GM19099 (cell line): ENCODE results near the gene DFFA.

Experiments used
- POLR2A ChIP-seq: IDR thresholded peaks from 3 replicates; pipeline ENCODE4 v1.6.1; 2011; ENCODE audit warnings: low read depth; ENCODE audit not compliant: insufficient read length; ENCODE audit errors: extremely low read depth

The DFFA gene

DNA sequence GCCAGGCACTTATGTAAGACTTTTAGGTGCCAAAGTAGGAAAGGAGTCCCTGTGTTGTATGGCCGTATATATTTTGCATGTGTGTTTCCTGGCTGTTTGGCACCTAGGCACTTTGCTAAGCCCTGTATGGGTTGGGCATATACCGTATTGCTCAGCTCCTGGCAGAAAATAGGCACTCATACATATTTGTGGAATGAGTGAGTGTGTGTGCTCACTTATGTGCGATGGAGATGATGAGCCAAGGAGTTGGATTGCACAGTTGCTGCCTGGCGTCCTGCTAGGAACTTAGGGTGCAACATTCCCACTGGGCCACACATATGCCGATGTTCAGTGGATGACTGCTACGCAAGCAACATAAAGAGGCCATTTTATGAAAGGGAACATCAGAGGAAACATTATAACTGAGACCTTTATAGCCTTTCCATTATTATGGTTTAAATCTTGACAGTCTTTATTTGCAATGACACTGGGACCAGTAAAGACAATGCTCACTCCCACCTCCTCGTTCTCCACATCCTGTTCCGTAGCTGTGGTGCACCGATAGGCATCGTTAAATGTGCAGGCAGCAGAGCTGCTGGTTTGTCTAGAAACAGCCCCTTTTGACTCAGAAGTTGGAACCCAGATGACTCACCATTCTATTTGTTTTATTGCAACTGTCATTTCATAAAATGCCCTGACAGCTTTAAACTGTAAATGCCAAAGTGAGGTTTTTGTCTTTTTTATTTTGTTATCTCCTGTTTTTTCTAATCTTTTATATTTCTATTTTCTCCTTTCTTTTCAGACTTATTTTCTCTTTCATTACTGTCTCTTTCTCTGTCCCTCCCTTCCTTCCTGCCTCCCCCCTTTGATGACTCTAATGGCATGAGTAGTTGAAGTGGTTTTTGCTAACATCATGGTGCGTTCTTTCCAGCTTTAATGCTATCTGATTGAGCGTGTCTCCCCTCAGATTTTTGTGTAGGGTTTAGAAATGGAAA lies 38.5 kb upstream of the DFFA start:
- TF ChIP-seq POLR2A: no peak

DNA sequence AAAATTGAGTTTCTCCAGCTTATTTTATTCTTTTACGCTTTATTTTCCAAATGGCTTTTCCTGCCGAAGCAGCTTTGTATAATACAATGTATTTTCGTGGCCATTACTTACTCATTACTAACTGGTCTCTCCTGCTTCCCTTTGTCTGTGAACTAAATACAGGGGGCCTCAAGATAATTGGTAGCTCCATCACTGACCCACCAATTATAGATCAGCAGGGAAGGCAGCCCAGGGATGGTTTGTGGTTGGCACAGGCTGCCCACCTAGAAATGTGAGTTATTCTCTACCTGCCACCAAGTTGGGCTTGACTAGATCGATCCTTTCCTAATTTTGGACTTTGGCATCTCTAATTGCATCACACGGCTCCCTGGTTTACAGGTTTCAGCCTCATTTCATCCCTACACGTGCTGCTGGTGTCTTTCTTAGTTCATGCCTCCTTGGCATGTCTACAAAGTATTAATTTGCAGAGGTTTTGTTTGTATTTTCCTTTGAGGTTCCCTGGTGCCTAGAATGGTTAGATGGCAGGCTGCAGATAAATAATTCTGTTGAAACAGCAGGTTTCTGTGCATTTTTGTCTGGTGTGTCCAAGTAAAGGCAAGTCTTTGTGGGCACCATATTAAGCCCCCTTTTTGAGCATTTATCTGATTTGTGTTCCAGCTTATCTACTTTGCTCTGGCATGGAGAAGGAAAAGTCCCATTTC lies 37.6 kb upstream of the DFFA start:
- no peak for TF ChIP-seq POLR2A

- no peak for TF ChIP-seq POLR2A
These were observed 36.2 kb upstream of the DFFA start for GRCh38 chr1:10508511-10508951.

GRCh38 chr1:10507111-10507879 lies 35.0 kb upstream of the DFFA start:
- no peak for TF ChIP-seq POLR2A

DNA sequence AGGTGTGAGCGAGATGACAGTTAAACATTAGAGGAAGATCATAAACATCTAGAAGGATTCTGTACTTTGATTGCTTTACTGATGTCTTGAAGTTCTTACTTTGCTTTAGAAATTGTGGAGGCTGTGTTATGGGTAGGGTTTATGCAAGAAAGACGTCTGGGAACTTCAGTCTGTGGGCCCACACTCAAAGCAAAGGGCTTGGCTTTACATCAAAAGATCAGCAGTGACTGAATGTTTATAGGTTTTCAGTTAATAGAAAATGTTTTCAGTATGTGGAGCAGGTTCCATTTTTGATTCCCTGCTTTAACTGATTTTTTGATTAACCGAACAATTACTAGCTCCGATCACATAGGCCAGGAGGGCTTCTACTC lies 34.3 kb upstream of the DFFA start:
- TF ChIP-seq POLR2A: no peak

DNA sequence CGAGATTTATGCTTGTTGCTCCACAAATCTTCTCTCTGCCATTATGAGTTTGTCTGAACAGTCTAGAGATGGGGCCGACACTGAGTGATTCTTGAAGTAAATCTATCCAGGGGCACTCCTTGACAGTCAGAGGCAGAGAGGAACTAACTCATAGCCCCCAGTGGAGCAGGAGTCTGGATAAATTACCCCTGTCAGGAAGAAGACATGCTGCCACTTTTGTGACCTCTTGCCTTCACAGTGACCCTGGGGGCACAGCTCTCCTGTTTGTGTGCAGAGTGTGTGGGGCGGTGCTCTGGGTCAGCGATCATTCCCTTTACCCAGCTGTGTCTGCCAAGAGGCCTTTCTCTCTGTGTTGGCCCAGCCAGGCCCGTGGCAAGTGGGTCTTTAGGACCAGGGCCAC lies 31.9 kb upstream of the DFFA start:
- TF ChIP-seq POLR2A: no peak

DNA sequence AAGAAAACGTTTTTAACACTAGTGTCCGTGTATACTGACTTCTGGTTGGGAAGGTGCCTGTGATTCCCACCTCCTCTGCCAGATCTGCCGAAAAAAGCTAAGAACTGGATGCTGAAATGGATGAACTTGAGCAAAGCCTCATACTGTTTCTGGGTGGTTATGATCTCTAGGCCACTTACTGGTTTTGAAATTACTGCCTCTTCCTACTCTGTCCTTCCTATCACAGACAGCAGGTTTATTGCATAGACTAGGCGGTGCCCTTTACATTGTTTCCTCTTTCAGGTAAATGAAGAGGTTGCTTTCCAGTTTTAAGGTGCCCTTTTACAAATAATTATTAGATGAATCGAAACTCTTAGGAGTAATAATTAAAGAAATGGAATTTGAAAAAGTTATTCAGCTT lies 29.9 kb upstream of the DFFA start:
- no peak for TF ChIP-seq POLR2A

- TF ChIP-seq POLR2A: no peak
These were observed 25.9 kb upstream of the DFFA start for GRCh38 chr1:10498231-10498630.

DNA sequence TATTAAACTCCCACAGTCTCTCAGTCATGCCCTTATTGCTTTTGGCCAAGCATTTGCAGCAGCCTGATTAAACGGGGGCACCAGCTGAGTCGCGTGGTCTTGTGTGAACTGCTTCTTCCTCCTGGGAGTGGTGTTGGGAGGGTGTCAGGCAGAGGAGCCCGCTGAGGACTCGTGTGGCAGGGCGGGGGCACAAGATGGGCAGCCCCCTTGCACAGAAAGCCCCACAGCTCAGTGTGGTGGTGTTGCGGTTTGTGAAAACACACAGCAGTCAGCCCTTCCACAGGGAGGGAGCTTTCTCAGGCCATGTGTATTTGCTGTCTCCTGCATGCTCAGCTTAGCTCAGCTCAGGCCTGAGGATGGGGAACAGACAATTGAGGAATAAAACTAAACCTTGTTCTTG lies 24.8 kb upstream of the DFFA start:
- TF ChIP-seq POLR2A: no peak

- no peak for TF ChIP-seq POLR2A
These were observed 23.6 kb upstream of the DFFA start for GRCh38 chr1:10495952-10496351.

DNA sequence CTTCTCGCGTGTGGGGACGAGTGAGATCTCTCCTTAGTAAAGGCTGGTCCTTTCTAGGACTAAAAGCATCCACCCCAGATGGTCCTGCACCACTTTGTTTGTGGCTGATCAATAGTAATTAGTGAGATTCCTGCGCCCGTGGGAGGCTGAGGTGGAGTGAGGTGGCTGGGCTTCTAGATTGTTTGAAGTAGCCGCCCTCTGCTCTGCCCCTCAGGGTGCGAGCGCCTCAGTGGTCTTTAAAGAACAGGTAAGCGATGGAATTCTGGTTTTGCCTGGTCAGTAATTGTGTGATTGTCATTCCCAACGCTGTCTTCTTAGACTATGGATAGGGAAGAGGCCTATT lies 23.1 kb upstream of the DFFA start:
- no peak for TF ChIP-seq POLR2A

DNA sequence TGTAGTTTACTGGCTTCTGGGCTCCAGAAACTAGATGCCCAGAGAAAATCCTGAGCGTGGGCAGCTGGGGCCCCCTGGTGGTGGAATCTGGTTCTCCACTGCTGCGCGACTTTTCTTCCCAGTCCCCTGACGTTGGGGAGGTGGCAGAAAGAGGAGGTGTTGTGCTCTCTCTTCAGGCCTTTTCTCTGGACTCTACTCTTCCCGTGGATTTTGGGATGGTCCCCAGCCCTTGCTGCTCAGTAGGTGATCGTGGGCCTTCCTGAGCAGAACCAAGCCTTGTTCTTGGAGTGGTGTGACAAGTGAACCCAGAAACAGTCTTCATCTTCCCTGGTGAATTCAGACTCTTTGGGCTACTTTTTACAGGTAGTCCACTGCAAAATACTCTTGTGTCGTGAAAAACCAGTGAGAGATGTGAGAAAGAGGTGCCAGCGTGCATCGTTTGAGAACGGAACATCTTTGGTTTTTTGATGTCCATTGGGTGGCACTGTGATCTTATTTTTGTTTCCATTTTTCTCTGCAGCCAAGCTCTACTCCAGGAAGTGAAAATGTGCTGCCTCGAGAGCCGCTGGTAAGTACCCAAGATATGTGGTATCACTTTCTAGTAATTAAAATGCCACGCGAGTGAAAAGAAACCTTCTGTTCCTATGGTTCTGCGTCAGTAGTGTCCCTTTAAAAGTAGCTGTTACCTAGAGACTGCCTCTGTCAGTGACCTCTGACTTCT lies 22.6 kb upstream of the DFFA start:
- TF ChIP-seq POLR2A: no peak

DNA sequence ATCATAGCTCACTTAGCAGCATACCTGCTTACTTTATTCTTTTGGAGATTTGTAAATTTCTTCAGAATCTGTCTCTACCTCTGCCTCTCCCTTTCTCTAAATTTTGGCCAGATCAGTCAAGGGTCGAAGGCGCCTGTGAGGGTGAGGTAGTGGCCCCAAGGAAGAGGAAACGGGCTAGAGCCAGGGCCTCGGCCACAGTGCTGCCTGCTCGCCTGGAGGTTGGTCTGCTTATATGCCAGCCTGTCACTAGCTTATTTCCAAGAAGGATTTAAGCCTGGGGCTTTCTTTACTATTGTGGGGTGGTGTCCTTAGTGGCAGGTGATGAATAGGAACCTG lies 22.1 kb upstream of the DFFA start:
- TF ChIP-seq POLR2A: no peak

DNA sequence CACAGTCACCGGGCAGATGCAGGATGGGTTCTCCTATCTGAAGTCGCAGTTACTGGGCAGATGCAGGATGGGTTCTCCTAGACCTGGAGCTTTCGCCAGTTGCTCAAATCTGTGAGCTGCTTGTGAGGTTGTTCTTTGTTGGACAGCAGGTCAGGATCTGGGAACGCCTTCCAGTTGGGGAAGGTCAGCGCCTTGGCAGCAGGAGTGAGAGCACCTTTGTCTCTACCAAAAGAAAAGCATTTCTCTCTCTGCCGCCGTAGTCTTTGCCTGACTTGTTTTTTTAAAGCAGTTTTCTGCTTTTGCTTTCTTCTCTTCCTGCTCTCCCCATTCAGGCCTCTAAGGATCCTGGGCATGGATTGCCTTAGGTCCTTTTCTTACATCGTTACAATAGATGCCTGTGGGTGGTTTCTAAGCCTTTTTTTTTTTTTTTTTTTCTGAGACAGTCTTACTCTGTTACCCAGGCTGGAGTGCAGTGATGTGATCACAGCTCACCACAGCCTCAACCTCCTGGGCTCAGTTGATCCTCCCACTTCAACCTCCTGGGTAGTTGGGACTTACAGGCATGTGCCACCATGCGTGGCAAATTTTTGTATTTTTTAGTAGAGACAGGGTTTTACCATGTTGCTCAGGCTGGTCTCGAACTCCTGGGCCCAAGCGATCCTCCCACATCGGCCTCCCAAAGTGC lies 18.1 kb upstream of the DFFA start:
- no peak for TF ChIP-seq POLR2A
